HG02571 (cell line): ENCODE data around the gene PHF10.

ENCODE experiments used
- ATAC-seq: cut with Tn5 transposase; IDR thresholded peaks from one replicate; pipeline ENCODE4 v1.9.1; 2021; ENCODE audit warnings: mild to moderate bottlenecking, moderate library complexity; ENCODE audit not compliant: unreplicated experiment

Gene PHF10

DNA sequence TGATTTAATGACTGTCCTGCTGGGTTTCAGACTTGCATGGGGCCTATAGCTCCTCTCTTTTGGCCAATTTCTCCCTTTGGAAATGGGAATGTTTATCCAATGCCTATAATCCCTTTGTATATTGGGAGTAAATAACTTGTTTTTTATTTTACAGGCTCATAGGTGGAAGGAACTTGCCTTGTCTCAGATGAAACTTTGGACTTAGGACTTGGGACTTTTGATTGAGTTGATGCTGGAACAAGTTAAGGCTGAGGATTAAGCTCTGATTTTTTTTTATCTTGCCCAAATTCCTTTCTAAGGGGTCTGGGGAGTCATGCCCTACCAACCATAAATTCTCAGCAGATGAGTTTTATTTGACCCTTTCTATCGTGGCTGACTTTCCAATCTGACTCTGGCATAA lies 46.0 kb downstream of the PHF10 start:
- no peak for ATAC-seq

DNA sequence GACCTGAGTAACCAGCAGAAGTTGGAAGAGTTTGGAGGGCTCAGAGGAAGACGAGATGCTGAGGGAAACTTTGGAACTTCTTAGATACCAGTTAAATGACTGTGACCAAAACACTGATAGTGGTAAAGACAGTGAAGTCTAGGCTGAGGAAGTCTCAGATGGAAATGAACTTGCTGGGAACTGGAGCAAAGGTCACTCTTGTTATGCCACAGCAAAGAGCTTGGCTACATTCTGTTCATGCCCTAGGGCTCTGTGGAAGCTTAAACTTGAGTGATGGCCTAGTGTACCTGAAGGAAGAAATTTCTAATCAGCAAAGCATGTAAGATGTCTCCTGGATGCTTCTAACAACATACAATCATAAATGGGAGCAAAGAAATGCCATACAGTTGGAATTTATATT lies 47.2 kb downstream of the PHF10 start:
- ATAC-seq = no peak

DNA sequence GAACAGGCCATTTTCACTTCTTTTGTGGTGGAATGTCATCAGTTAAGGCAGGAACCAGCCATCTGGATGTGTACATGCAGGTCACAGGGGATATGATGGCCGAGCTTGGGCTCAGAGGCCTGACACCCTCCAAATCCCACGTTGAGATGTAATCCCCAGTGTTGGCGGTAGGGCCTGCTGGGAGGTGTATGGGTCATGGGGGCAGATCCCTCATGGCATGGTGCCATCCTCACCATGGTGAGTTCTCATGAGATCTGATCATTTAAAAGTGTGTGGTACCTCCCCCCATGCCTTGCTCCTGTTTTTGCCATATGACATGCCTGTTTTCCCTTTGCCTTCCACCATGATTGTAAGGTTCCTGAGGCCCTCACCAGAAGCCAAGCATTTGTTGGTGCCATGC lies 49.3 kb downstream of the PHF10 start:
- ATAC-seq = no peak

DNA sequence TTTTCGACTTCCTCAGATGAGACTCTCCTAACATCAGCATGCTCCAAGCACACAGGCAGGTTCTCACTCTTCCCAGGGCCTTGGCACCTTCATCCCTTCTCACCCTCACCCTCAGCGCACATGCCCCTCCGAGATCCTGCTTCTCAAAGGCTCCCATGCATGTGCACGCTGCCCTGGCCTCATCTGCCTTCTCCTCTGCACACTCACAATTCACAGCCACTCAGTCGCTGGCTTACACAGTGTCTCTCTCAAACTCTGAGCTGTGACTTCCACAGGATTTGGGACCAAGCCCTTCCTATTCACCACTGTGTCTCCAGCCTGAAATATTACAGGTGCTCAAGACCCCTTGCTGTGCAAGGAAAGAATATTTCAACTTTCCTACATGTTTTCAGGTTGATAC lies 52.7 kb downstream of the PHF10 start:
- no peak for ATAC-seq

DNA sequence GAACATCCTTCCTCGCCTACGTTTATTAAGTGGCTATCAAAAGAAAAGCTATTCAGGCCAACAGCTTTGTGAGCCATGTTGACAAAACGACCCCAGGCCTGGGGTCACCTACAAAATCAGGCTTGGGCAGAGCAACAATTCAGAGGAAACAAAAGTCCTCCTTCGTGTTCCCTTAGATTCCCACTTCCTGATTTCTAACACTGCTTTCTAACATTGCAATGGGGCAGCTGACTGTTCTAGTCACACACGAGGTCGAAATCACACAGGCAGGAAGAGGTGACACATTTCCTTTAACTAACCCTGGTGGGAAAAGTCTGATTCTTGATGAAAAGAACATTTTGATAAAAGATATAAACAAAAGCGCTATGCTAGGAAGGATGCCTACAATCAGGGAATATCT lies 54.4 kb downstream of the PHF10 start:
- ATAC-seq = no peak

DNA sequence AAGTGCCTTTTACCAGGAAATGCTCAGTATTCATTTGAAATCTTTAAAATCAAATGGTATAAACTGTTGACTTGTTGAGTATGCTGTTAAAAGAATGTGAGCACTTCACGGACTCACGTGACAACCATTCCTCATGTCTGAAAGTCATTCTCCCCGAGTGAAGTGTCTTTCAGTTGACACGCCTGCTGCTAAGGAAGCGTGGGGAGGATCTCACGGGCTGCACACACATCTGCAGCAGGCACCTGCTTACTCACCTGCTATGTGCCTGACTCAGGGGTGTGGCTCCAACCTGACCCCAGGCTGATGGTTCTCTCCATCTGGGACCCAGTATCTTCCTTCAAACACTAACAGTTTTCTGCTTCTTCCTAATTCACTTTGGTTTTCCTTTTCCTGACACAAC lies 55.2 kb downstream of the PHF10 start:
- ATAC-seq = no peak

DNA sequence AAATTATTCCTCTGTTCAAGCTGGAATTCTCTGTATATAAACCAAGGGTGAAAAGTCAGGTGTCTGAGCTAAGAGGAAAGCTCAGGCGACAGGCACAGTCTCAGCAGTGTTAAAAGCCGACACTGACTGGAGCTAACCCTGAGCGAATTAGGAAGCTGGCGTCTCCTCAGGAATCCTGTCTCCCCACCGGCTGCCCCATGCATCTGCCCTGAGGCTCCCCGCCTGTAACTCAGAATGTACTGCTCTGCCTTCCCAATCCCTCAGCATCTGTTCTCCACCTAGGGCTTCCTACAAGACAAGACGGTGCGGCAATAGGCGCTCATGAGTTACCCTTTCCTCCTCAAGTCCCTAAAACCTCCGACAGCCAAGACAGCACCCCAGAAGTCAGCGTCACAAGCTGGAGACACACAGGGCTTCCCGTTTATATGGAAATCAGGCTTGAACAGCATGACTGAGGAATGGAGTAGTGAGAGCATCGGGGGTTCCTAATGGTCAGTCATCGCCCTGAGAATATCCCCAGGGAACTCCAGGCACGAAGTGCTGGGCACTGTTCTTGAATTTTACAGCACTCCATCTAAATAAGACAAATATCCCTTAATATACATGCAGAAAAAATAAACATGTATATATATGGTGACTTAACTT lies 56.0 kb downstream of the PHF10 start:
- no peak for ATAC-seq

DNA sequence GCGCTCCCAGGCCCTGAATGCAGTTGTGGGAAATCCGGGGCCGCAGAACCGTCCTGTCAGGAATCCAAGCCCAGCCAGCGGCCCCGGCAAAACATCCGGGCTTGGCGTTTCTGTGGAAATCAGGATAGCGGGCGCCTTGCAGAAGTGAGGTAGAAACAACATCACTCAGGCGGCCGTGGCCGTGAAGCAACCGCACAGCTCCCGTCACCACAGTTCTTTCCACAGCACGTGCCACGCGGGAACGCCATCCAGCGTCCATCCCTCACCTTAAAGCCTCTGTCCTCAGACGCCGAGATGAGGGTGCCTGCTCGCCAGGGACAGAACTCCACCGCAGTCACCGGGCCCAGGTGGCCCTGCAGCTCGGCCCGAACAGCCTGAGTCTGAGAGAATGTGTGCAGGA lies 56.6 kb downstream of the PHF10 start:
- no peak for ATAC-seq

DNA sequence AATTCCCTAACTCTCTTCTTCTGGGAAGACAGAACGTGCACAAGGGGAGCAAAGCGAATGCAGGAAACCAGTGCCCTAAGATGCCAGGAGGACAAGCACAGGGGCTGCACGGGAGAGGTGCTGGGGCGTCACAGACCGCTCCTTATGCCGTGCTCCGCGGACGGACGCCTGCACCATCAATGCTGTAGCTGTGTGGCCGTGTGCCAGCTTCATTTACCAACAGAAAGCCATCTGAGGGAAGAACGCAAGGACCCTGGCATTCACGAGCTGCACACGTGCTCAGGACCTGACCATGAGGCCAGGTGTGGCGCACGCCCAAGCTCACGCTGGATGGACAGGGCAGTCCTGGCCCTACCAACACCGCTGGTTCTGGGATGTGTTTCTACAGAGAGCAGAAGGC lies 57.9 kb downstream of the PHF10 start:
- ATAC-seq = no peak

DNA sequence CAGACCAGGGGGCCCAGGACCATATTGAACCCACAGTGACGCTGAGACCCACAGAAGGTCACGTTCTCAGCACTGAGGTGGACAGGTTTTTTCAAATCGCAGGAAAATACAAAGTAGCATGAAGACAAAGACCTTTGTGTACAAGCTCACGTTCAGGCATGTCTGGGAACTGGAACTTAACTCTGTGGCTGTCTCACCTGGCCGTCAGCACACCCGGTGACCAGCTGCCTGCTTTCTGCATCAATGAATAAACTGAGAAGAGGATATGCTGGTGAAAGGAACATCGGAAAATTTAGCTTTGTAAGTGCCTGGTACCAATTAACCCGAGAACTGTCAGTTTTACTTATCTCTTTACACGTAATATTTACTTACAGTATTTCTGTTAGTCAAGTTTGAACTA lies 59.0 kb downstream of the PHF10 start:
- no peak for ATAC-seq

DNA sequence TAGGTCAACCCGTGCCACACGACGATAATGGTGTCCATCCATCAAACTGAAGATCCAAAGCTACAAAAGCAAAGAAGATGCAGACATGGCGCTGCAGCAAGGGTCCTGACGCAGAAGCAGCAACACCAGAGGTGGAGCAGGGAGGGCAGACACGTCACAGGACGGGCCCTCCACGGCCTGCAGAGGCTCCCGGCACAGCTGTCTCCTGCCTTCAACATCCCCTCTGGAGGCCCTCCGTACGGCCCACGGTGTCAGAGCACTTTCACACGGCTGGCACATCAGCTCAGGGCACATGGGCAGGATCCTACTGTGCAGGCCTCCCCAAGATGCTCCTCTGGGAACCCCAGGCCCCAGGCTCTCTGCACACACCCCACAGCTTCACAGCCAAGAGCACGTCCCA lies 60.1 kb downstream of the PHF10 start:
- no peak for ATAC-seq

DNA sequence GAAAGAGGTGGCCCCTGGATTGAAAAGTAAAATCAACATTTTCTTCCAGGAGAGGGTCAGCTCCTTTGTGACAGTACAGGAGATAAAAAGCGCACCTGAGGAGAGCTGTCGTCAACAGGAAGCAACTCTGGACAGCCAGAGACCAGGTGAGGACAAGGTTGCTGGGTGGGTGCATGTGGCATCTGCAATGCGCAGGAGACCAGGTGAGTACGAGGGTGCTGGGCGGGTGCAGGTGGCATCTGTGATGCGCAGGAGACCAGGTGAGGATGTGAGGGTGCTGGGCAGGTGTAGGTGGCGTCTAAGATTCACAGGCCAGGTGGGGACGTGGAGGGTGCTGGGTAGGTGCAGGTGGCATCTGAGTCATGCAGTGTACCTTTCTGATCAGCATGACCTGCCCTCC lies 60.8 kb downstream of the PHF10 start:
- no peak for ATAC-seq

DNA sequence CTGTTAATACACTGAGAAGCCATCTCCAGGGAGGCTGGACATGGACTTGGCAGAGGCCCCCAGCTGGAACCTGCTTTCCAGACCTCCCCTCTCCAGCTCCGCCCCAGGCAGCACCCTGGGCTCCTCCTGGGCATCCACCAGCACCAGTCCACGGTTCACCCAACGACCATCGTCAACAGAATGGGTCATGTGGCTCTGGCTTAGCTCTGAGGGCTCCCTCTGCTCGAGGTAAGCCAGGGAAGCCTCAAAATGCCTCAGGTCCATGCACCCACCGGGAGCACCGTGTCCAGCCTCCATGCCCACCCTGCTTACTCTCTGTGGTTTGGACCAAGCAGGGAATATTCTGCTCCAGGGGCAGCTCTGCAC lies 62.9 kb downstream of the PHF10 start:
- ATAC-seq = no peak

DNA sequence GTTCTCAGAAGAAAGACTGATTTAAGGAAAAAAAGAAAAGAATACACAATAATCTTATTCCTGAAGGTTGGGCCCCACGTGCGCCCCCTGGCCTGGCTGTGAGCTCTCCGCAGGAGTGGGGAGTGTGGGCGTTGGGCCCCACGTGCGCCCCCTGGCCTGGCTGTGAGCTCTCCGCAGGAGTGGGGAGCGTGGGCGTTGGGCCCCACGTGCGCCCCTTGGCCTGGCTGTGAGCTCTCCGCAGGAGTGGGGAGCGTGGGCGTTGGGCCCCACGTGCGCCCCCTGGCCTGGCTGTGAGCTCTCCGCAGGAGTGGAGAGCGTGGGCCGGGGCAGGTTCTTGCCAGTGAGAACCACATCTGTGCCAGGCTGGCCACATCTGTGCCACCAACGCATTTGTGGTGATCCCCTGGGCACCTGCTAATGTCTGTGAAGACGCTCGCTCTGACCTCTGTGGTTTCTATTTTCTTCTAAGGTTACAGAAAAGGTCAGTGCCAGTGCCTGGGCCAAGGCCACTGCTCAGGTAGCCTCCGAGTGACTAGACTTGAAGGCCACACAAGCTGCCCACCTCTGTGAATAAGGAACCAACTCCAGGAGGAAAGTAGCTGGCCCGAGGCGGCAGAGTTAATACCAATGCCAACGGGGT lies 63.4 kb downstream of the PHF10 start:
- no peak for ATAC-seq

DNA sequence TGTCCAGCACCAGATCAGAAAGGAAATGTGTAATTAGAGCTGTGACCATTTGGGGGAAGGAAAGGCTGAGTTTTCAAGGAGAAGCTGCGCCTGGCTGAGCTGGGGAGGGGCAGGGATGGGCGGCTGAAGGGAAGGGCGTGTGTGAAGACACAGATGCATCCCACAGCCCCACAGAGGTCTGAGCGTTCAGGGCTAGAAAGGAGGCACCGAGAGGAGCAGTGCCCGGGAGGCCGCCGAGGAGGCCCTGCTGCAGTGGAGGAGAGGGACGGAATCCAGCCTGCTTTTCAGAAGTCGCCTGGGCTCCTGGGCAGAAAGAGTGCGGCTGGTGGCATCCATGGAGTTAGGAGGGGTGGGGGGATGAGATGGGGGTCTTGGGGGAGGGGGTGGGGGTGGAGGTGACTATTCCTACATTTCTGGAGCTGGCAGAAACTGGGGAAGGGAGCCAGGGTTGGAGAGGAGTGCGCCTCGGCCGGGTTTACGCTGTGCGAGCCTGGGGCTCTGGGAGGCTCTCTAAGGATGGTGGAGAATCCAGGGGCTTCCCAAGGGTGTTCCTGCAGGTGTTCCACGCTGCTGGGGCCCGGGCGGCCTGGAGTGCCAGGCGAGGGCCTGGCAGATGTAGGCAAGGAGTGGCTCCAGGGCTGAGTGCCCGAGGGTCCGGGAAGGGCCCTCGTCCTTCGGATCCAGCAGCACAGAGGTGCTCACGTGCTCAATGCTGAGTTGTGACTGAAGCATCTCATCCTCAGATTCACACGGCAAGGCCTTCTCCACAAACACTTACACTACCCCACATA lies 64.3 kb downstream of the PHF10 start:
- ATAC-seq = no peak

DNA sequence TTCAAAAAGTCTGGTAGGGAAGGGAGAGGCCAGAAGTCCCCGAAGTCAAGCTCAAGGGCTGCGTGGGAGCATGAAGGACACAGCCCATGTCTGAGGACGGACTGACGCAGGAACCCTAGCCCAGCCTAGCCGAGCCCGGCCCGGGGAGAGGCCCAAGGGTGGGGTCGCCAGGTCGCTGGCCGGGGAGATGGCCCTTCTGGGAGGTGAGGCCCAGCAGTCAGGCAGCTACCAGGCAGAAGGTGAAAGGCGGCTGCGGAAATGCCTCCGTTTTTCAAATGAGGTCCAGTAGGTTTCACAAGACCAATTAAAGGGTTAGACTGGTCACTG lies 67.1 kb downstream of the PHF10 start:
- ATAC-seq = no peak

DNA sequence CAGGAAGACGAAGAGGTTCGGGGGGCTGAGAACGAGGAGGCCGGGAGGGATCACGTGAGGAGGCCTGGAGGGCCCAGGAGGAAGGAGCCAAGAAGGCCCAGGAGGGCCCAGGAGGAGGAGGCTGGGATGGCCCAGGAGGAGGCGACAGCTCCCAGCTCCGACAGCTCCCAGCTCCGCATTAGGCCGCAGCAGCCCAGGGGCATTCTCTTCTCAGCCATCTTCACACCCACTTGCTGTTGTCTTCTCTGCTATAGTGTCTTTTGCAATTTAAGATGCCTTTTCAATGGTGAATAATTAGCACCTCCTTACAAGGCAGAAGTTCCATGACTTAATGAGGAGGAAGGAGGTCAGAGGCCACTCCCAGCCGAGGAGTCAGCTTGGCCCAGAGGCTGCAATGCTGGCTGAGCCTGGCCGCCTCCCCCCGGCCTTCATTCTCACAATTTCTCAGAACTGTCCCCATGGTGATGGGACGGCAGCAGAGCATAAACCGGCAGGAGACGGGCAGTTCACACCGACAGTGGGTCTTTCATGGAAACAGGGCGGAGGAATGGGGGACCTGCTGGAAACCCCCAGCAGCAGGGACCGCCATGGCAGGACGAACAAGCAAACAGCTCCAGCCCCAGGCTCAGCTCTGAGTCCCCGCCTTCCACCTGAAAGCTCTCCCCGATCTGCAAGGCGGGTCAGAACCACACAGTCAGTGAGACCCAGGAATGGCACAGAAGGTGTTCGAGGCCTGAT lies 67.6 kb downstream of the PHF10 start:
- ATAC-seq = no peak

DNA sequence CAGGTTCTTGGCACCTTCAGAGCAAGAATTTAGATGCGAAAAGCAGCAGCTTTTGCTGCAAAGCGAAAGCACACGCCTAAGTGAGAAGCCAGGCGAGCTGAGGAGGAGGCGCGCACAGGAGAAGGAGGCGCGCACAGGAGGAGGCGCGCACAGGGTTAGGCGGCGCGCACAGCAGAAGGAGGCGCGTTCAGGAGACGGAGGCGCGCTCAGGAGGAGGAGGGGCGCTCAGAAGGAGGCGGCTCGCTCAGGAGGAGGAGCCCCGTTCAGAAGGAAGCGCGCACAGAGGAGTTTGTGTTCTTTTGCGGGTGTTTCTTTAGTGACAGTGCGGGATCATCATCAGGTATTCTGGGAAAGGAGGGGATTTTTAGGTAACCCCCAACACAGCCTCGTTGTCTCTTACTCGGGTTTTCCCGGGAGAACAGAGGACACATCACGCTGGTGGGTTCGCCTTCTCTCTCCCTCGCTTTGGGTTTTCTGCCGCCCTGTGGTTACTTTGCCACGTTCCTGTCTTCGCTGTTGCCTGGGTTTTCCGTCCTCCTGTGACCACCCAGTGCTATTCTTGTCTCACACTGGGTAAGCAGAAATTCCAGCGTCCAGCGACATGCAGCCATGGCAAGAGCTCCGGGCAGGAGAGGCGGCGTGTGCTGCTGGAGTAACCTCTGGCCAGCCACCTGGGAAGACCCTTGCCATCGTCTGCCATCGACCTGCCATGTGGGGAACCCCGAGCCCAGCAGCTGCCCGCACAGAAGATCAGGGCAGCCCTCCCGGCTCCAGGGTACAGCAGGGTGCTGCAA lies 69.5 kb downstream of the PHF10 start:
- peak; percentile 96 for ATAC-seq
